Measurements from ENCODE around the gene PNLIPRP2.
A peak's percentile ranks its signal among the peaks of the same experiment; 100 is the strongest.

The PNLIPRP2 gene

GRCh38 chr10:116620423-116621400 lies at the start of gene PNLIPRP2:
PNLIPRP2 (plus strand) TSS chr10:116620953.
- DNase-seq (ENCODE audit: low spot score), result no peak

- no peak for DNase-seq (ENCODE audit: low spot score)
Measured at GRCh38 chr10:116574797-116575196, 46.0 kb upstream of the PNLIPRP2 start.

GRCh38 chr10:116587878-116588591 lies 32.7 kb upstream of the PNLIPRP2 start:
- DNase-seq (ENCODE audit: low spot score), result peak; percentile 45

GRCh38 chr10:116588995-116589394 lies 31.8 kb upstream of the PNLIPRP2 start:
- DNase-seq (ENCODE audit: low spot score), result no peak

GRCh38 chr10:116589926-116590325 lies 30.8 kb upstream of the PNLIPRP2 start:
- DNase-seq (ENCODE audit: low spot score), result no peak

GRCh38 chr10:116590590-116591444 lies 29.9 kb upstream of the PNLIPRP2 start, which contains the start of gene PNLIPRP1:
PNLIPRP1 (plus strand) TSS chr10:116590959; CDS start chr10:116591130, 171 bp downstream.
- DNase-seq (ENCODE audit: low spot score), result no peak

GRCh38 chr10:116593139-116593740 lies 27.5 kb upstream of the PNLIPRP2 start:
- DNase-seq (ENCODE audit: low spot score), result no peak

- no peak for DNase-seq (ENCODE audit: low spot score)
Measured at GRCh38 chr10:116594525-116595035, 26.2 kb upstream of the PNLIPRP2 start.

- no peak for DNase-seq (ENCODE audit: low spot score)
Measured at GRCh38 chr10:116596062-116596461, 24.7 kb upstream of the PNLIPRP2 start.

- DNase-seq (ENCODE audit: low spot score), result no peak
Measured at GRCh38 chr10:116597543-116597942, 23.2 kb upstream of the PNLIPRP2 start.

- no peak for DNase-seq (ENCODE audit: low spot score)
Measured at GRCh38 chr10:116598329-116598728, 22.4 kb upstream of the PNLIPRP2 start.

GRCh38 chr10:116599991-116600390 lies 20.8 kb upstream of the PNLIPRP2 start:
- no peak for DNase-seq (ENCODE audit: low spot score)

GRCh38 chr10:116602648-116603400 lies 17.9 kb upstream of the PNLIPRP2 start:
- no peak for DNase-seq (ENCODE audit: low spot score)

GRCh38 chr10:116606061-116606483 lies 14.7 kb upstream of the PNLIPRP2 start:
- DNase-seq (ENCODE audit: low spot score), result no peak

GRCh38 chr10:116607336-116607735 lies 13.4 kb upstream of the PNLIPRP2 start:
- DNase-seq (ENCODE audit: low spot score), result no peak

GRCh38 chr10:116608686-116609594 lies 11.8 kb upstream of the PNLIPRP2 start:
- no peak for DNase-seq (ENCODE audit: low spot score)

GRCh38 chr10:116610443-116611152 lies 10.2 kb upstream of the PNLIPRP2 start:
- no peak for DNase-seq (ENCODE audit: low spot score)

- DNase-seq (ENCODE audit: low spot score), result no peak
Measured at GRCh38 chr10:116611153-116611545, 9.6 kb upstream of the PNLIPRP2 start.

Data from kidney tubule cell (primary cell).